Measurements from ENCODE around the gene DPCD. TPM values are rescaled to one million over a fixed set of nuclear protein-coding genes. Genes with fewer than 3 reads are reported as not detected.

Gene DPCD
- total RNA-seq, 2 donors from 2014 or later = 32.0 to 40.3 TPM

DNA sequence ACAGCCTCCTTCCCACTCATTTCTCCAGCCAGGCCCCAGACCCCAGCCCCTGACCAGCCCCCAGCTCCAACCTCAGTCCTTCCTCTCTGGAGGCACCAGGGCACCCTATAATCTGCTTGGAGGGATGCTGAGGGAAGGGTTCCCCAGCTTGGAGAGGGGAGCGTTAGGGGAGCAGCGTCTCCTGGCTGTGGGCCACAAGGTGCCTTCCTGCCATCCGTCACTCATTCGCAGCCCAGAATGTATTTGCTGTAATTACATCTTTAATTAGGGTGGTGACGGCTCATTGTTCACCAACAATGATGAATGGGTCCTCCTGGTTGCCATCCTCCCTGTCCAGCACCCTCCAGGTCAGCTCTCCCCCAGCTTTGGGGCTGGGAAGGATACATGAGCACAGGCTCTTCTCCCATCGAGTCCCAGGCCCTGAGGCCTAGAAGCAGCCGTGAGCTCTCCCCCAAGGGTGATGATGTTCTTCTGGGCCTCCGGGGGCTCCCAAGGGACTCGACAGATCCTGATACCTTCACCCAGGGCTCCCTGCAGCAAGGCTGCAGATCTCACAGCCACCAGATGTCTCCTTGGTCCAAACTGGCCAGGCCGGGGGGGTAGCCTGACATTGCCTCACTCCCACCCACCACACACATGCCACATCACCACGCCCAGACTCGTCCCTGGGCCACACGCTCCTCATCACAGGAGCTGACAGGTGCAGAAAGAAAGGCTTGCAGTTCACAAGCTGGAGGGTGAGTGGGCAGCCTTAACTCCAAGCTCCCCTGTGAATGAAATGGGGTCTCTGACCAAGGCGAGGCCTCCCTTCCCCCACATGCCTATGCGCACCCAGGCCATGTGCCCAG is 26.8 kb upstream of the DPCD start:
- TF ChIP-seq, protein P1, sequence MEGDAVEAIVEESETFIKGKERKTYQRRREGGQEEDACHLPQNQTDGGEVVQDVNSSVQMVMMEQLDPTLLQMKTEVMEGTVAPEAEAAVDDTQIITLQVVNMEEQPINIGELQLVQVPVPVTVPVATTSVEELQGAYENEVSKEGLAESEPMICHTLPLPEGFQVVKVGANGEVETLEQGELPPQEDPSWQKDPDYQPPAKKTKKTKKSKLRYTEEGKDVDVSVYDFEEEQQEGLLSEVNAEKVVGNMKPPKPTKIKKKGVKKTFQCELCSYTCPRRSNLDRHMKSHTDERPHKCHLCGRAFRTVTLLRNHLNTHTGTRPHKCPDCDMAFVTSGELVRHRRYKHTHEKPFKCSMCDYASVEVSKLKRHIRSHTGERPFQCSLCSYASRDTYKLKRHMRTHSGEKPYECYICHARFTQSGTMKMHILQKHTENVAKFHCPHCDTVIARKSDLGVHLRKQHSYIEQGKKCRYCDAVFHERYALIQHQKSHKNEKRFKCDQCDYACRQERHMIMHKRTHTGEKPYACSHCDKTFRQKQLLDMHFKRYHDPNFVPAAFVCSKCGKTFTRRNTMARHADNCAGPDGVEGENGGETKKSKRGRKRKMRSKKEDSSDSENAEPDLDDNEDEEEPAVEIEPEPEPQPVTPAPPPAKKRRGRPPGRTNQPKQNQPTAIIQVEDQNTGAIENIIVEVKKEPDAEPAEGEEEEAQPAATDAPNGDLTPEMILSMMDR (IDR thresholded peaks at IDR 0.05) = no peak
- Histone ChIP-seq H3K4me3 (no peak overlapping the region), H3K36me3 (no peaks in the 10 kb centered on the region), H3K4me1 (peaks cover 0 to 3% of the 10 kb centered on the region in 2 donors), H3K27ac (no peak overlapping the region), H3K9me3 (no peaks in the 10 kb centered on the region), H3K27me3 (peaks cover 0 to 3% of the 10 kb centered on the region in 2 donors)
- no peak for DNase-seq (ENCODE audit: low spot score)

DNA sequence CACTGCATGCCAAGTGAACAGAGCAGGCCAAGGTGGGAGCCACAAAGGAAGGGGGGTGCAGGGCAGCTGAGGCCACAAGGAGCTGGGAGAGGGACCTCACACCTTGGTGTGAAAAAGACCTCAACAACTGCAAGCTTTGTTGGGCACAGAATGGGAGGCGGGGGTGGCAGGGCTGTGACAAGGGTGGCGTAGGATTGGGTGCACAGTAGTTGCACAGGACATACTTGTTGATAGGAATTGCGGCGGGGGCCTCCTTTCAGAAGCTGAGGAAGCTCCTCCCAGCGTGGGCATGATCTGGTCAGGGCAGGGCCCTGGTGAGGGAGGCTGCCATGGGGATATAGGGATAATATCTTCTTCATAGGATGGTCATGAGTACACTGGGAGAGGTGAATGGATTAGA is 25.9 kb upstream of the DPCD start:
- no peaks in the 10 kb centered on the region for H3K36me3 ChIP-seq
- H3K9me3 ChIP-seq = no peaks in the 10 kb centered on the region
- TF ChIP-seq, protein P1 (IDR thresholded peaks at IDR 0.05) = no peak
- peaks cover 0 to 9% of the 10 kb centered on the region in 2 donors for H3K4me1 ChIP-seq
- DNase-seq (ENCODE audit: low spot score) = no peak
- H3K27me3 ChIP-seq = peaks cover 0 to 11% of the 10 kb centered on the region in 2 donors
- H3K27ac ChIP-seq = no peak overlapping the region
- H3K4me3 ChIP-seq = no peak overlapping the region

DNA sequence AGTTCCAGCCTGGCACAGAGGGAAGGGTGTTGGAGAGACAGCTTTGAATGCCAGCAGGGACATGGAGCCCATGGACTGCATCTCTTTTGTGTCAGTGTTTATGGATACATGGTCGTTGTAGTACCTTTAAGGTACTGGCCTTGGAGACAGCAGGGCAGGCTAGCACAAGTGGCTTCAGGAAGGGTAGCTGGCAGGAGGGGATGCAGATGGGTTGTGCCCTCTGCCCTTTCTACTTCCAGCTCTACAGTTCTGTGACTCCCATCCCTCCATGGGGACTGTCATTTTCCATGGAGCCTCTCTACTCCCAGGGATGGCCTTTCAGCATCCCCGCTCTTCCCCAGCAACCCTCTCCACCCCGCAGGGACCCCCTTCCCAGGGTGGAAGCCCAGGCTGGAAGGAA is 25.1 kb upstream of the DPCD start:
- peaks cover 0 to 9% of the 10 kb centered on the region in 2 donors for H3K4me1 ChIP-seq

DNA sequence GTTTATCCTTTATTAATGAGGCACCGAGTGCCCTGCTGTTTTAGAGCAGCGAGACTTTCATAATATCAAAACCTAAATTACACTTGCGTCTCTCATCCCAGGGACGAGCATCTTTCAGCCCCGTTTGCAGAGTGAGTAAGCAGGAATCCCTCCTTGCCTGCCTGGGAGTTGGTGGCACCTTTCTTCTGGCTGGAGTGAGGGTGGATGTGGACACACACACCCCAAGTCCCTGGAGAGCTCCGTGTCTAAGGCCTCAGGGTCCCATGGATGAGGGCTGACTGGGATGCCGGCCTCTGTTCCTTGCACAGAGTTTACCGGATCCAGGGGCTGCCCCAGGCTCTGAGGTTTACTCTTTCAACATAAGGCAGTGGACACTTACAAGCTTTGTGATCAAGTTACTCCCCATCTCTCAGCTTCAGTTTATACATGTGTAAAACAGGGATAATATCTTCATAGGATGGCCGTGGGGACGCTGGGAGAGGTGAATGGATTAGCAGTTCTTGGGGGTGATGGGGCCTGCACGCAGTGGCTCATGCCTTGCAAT is 24.6 kb upstream of the DPCD start:
- TF ChIP-seq, protein P1 (IDR thresholded peaks at IDR 0.05) = no peak
- H3K9me3 ChIP-seq = no peaks in the 10 kb centered on the region
- H3K36me3 ChIP-seq = no peaks in the 10 kb centered on the region
- H3K4me3 ChIP-seq = no peak overlapping the region
- no peak for DNase-seq (ENCODE audit: low spot score)
- H3K4me1 ChIP-seq = peaks cover 0 to 9% of the 10 kb centered on the region in 2 donors
- H3K27me3 ChIP-seq = peaks cover 0 to 11% of the 10 kb centered on the region in 2 donors
- no peak overlapping the region for H3K27ac ChIP-seq

More for the DNA sequence above, 25.1 kb upstream of the DPCD start:
- no peak overlapping the region for H3K27ac ChIP-seq
- TF ChIP-seq, protein P1 (IDR thresholded peaks at IDR 0.05) = no peak
- no peaks in the 10 kb centered on the region for H3K36me3 ChIP-seq
- no peak for DNase-seq (ENCODE audit: low spot score)
- peaks cover 0 to 11% of the 10 kb centered on the region in 2 donors for H3K27me3 ChIP-seq
- no peaks in the 10 kb centered on the region for H3K9me3 ChIP-seq
- H3K4me3 ChIP-seq = no peak overlapping the region

DNA sequence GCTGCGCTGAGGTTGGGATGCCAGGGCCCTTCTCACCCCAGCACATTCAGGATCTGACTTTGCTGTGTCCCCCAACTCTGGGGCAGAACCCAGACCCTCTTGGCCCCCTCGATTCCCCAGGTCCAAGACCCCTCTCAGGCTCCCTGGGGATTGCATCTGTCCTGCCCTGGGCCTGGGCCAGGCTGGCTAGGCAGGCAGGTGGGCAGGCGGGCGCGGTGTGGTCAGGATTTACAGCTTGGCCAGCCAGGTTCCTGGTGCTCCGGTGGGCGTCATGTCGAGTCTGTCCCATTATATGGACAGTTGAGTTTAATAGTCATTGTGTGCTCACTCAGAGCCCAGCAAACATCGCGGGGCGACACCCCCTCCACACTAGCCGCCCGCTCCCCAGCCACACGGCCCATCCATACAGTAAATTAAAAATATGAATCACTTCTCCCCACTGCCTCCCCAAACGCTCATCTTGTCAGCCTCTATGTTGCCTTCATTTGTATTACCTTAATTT is 23.6 kb upstream of the DPCD start:
- Histone ChIP-seq H3K4me1 (peaks cover 0 to 12% of the 10 kb centered on the region in 2 donors), H3K27ac (no peak overlapping the region), H3K27me3 (peaks cover 0 to 20% of the 10 kb centered on the region in 2 donors), H3K36me3 (no peaks in the 10 kb centered on the region), H3K9me3 (no peaks in the 10 kb centered on the region), H3K4me3 (no peak overlapping the region)
- TF ChIP-seq, protein P1 (IDR thresholded peaks at IDR 0.05) = no peak
- no peak for DNase-seq (ENCODE audit: low spot score)

Data from right atrium auricular region (tissue), 2 donors.